ENCODE data around the gene GABRB1.
"Not testable (repeated sequence)": the region's sequence is repeated elsewhere in the genome, so short reads cannot be mapped to it uniquely, and the experiment has no call there.

Gene GABRB1

DNA sequence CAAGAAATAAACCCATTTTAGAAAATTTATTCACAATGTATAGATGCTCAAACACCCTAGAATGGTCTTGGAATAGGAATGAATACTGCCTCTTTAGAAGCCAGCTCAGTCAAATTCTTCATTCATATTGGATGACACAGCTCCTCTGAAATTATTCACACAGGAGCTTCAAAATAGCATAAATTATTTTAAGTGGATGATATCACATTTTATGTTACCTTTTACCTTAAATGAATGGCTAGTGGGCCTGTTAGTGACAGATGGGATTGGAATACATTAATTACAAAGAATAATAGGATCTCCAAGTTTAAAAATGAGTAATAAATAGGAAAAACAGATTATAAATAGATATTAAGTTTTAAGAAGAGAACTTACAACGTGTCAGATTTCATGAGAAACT lies 184.4 kb downstream of the GABRB1 start:
- no peak for DNase-seq

DNA sequence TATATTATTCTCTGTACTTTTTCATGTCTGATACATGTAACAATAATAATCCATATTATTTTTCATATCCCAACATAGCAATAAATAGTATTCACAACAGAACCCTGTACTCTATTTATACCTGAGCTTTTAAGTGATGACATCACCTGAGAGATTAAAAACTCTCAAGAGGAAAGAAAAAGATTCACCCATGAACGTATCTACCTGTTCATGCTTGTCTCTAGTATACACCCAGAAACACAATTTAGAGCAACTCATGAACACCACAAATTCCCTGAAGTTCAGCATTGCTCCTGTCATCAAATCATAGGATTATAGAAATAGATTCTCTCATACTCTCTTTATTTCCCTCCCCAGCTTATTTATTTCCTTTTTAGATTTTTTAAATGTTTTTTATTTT lies 185.9 kb downstream of the GABRB1 start:
- no peak for DNase-seq

DNA sequence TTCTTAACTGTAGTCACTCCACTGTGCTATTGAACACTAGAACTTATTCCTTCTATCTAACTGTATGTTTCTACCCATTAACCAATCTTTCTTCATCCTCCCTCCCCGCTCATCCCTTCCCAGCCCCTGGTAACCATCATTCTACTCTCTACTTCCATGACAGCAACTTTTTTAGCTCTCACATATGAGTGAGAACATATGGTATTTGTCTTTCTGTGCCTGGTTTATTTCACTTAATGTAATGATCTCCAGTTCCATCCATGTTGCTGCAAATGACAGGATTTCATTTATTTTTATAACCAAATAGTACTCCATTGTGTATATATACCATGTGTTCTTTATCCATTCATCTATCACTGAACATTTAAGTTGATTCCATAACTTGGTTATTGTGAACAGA lies 186.5 kb downstream of the GABRB1 start:
- DNase-seq = no peak

DNA sequence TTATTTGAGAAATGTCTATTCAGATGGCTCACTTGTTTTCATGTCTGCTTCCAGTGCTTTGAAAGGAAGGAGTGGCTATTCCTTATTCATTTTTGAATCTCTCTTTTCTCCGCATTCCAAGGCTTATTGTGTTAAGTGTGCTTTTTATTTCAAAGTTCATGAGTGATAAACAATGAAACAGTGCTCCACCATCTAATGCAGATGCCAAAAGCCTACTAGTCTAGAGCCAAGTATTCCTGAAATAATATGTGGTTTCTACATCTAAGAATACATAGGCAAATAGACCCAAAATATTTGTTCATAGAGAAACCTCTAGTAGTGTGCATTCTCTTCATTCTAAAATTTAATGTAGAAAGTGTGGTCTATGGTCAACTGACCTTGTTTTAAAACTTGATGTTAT lies 187.3 kb downstream of the GABRB1 start:
- no peak for DNase-seq

DNA sequence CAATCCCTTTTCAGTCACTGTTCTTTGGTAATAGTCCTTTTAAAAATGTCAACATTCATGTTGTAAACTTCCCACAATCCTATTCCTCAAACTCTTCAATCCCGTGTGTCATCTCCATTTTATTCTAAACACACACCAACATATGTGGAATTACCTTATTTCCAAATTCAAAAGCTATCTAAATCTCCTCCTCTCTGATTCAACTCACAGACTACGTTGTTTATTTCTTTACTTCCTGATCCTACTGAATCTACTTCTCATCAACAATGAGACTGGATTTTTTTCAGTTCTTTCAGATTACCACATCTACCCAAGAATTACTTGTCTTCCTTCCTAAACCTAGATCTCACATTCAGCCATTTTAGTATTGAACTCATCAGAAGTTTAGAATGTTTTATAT lies 188.2 kb downstream of the GABRB1 start:
- no peak for DNase-seq

DNA sequence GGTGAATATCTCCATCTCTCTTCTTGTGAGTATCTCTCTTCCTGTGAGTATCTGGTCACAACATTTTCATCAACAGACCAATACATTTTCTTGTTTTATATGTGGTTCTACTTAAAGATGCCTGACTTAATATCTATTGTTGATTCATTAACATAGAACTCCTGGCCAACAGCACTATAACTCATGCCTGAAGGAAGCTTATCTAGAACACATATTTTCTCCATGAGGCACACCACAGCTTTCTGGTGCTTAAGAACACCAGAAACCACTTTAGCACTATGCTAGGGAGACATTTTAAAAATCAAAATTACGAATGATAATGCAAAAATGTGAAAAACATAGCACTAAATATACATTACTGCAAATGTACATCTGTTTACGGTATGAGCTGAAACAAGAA lies 190.4 kb downstream of the GABRB1 start:
- no peak for DNase-seq

DNA sequence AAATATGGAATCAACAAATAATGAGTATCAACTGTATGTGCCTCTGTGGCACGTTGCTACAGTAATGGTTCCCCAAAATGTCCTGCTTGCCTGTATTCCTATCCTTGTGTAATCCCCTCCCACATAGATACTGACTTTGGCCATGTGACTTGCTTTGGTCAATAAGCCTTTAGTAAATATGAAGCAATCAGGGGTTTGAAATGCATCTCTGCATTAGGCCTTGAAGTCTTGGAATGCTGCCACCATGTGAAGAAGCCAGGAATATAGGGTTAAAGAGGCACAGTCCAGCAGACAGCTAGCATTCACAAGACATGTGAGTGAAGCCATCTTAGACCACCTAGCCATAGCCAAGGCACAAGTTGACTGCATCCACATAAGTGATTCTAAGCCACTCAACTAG lies 190.9 kb downstream of the GABRB1 start:
- DNase-seq = no peak

DNA sequence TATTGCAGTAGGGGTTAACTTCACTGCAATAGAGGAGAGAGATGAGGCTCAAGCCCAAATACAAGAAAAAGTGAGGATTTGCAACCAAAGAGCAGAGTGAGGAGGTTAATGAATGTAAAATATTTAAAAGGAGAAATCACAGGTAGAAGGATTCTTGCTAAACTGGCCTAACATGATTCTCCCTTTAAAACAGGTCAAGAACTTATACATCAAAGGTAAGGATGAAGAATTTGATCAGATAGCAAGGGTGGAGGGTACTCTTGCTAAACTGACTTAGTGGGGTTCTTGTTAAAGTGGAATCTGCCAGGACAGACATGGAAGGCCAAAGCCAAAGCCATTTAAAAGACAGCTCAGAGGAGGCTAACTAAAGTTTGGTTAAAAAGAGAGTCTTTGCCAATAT lies 193.0 kb downstream of the GABRB1 start:
- DNase-seq = no peak

DNA sequence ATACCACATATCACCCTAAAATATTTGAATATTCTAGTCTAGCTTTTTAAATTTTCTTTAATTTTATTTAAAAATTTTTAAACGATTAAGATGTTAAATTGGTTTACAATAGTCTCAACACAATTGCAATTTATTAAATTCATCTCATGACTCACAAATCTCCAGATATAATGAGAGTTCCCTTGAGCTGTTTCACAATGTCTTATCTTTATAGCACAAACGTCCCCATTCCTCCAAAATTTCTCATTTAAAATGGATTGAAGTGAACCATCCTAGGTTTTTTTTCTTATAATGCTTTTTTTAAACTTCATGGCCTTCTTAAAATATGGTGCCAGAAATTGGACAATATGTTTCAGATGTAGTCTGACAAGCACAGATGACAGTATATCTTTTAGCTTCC lies 204.4 kb downstream of the GABRB1 start:
- DNase-seq = no peak

DNA sequence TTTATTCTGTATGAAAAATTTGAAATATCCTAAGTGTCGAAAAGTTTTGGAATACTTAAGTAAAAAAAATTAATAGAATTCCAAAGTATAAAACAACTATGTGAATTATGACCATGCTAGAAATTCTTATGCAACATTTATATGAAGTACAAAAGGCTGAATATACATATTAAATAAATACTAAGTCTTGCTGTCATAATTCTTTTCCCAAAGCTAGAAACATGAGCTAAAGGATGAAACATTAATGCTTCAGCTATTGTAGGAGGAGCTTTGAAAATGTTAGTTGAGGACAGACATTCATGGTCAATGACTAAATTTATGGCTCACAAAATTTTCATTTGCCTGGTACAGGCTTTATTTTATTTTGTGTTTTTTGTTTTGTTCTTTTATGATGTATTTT lies 207.3 kb downstream of the GABRB1 start:
- DNase-seq = no peak

DNA sequence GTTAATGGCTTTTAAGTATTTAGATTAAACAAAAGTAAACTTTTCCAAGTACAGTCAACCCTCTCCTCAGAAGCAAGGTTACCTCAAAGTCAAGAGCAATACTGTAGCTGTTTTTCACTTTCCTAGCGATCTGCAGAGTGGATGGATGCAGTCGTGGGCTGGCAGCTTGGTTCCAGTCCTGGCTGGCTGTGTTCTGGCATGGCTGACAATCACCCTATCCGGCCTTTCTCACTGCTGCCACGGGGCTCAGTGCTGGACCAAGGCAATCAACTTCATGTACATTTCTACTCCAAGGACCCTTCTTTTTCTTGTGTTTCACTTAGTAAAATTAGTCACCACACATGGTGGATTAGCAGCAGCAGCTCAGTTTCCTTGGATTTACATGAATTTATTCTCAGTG lies 208.3 kb downstream of the GABRB1 start:
- no peak for DNase-seq

DNA sequence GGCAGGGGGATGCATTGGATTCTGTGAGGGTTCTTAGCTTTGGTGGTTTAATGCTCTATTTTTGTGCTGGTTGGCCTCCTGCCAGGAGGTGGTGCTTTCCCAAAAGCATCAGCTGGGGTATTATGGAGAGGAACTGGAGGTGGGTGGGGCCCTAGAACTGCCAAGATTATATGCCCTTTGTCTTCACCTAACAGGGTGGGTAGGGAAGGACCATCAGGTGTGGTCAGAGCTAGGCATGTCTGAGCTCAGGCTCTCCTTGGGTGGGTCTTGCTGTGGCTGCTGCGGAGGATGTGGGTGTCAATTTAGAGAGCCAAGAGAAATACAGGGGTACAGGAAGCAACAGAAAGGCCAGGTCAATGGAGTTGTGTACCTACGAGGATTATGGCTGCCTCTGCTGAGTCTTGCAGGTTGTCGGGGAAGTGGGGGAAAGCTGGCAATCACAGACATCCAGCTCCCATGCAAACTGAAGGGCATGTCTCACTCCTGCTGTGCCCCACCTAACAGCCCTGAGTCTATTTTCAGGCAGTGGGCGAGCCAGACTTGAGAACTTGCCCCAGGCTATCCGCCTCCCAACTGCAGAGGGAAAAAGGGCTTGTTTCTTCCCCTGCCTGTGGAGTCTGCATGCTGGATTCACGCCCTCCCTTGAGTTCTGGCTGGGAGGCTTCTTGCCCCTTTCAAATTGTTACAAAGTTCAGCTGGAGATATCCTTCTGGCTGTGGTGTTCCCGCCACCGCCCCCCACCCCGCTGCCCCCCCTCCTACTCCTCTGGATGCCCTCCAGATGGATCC lies 220.2 kb downstream of the GABRB1 start:
- no peak for DNase-seq

DNA sequence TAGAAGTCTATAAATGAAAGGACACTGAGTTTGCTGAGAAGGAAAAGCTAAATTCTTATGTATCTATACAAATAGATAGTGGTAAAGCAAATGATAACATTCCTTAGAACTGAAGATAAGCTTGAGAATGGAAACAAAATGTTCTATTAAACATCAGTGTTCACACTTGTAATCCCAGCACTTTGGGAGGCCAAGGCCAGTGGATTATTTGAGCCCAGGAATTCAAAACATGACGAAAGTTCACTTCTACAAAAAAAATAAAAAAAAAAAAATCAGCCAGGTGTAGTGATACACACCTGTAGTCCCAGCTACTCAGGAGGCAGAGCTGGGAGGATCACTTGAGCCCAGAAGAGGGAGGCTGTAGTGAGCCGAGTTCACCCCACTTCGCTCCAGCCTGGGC lies 232.4 kb downstream of the GABRB1 start:
- no peak for DNase-seq

DNA sequence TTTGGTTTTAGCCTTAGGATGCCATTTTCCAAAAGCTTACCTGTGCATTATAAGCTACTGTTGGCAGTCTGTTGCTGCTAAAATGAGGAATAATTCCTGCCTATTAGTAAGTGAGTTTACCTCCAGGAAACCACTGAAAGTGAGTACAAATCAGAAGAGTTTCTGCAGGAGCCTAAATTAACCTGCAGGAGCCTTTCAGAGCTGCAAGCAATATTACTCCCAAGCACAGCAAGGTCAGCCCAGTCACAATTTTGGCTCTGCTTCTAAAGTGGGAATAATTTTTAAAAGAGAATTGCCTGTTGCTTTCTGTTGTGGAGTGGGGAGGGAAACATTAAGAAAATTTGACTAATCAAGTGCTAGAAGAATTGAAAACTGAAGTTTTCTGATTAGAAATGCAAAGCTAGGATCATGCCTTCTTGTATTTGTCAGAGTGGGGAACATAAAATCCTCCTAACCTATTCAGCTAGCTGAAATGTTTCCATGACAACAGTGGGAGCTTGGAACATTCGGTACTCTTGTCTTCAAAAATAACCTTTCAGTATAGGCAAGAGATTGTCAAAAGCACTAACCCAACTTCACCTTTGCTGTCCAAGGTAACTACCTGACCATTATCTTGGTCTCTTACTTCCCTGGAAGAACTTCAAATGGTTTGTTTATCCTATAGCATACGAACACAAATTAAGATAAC lies 239.0 kb downstream of the GABRB1 start:
- no peak for DNase-seq

DNA sequence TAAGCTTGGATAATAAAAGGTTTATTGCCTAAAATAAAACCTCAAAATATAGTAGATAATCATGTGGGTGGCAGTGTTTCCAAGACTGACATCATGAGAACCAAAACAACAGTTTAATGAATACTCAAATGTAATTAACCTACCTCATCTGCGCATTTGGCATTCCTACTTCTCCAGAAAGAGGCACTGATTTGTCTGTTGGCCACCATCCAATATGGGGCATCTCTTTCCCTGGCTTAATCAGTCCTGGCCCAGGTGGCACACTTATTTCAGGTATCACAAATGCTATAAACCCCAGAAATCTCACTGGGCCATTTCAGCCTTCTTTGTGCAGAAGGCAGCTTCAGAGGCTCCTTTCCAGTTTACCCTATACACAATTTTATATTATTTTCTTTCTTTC lies 239.9 kb downstream of the GABRB1 start:
- DNase-seq = no peak

DNA sequence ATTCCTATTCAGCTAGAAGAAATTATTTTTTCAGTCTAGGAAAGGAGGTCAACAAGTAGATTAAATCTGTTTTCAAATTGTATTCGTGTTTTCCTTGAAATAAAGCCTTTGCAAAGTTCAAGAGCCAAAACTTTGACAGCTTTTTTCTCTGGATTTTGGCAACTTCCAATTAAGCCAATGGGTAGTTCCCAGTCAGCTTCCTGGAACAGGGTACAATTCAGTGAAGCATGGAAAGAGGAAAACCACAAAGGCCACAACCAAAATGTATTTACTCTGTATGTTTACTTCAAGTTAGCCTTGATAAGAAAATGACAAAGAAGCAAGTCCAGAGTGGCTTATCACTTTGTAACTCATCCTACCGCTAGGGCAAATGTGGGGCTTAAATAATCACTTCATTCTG lies 243.5 kb downstream of the GABRB1 start:
- no peak for DNase-seq

DNA sequence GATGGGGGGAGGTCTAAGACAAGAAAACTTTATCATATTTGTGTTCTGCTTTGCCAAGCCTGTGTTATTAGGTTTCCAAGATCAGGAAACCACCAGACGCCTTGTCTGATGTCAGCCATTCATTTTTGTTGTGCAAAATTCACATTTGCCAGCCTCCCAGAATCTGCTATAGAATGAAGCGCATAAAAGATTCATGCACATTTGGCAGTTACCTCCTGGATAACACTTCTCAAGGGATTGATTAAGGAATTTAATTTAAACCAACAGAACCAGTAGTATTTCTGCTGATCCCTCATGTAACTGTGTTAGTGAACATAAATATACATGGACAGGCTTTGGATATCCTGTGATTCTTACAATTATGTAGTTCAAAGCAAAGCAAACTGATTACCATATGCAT lies 244.2 kb downstream of the GABRB1 start:
- no peak for DNase-seq

DNA sequence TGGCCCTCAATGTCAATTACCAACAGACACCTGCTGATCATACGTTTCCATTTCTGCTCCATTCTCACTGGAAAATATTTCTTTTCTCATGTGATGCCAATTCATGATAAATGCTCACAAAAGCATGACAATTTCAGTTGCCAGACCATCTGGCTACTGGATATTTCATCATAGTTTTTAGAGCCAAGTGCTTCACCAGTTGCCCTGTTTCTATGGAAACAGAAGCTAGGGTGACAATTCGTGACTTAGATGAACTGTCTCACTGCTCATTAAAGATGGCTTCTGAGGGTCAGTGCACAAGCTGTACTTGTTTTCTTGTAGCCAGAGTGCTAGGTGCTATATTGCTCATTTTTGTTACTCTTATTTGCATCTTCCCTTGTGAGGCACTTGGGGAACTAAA lies 247.3 kb downstream of the GABRB1 start:
- no peak for DNase-seq

DNA sequence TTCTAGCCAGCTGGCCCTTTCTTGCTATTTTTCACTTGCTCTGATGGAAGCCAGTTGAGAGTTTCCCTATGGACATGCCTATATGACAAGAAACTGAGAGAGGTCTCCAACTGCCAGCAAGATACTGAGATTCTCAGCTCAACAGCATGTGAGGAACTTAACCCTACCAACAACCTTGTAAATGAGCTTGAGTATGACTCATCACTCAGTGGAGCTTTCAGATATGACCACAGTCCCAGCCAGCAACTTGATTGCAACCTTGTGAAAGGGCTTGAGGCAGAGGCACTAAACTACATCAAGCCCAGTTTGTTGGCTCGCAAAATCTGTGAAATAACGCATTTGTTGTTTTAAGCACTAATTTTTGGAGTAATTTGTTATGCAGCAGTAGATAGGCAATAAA lies 256.4 kb downstream of the GABRB1 start:
- DNase-seq = no peak

DNA sequence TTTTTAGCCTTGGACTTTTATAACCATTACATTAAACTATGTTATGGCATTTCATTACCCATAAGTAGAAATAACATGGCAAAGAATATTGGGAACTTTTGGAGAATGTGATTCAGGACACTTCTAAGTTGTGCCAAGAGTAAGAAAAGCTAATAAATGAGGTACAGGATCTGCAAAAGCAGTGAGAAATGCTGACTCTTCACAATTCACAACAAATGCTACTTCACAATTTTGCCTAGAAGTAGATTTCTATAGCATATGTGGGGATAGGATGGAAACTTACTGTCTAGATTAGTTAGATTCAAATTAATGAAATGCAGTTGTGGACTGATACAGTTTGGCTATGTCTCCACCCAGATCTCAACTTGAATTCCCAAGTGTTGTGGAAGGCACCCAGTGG lies 258.4 kb downstream of the GABRB1 start:
- DNase-seq = no peak

DNA sequence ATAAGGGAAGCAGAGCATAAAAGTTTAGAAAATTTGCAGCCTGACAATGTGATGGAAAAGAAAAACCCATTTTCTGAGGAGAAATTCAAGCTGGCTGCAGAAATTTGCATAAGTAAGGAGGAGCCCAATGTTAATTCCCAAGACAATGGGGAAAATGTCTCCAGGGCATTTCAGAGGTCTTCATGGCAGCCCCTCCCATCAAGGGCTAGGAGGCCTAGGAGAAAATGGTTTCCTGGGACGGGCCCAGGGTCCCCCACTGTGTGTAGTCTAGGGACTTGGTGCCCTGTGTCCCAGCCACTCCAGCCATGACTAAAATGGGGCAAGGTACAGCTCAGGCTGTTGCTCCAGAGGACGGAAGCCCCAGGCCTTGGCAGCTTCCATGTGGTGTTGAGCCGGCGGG lies 259.5 kb downstream of the GABRB1 start:
- DNase-seq = not testable (repeated sequence)

DNA sequence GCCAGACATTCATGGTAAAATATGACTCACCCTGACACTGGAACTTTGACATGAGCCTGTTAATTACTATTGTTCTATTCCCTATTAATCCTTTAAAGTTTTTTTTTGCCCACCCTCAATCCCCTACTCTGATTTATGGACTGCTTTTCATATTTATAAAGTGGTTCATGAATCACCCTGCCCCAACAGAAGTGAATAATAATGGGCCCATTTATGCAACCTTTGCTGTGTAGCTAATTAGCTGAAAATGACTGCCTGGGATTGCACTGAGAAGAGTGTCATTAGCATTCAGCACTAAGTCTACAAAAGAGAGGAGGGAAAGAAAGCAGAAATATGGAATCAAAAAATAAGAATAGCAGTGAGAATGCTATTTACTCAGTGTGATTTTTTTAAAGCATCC lies 277.8 kb downstream of the GABRB1 start:
- DNase-seq = no peak

DNA sequence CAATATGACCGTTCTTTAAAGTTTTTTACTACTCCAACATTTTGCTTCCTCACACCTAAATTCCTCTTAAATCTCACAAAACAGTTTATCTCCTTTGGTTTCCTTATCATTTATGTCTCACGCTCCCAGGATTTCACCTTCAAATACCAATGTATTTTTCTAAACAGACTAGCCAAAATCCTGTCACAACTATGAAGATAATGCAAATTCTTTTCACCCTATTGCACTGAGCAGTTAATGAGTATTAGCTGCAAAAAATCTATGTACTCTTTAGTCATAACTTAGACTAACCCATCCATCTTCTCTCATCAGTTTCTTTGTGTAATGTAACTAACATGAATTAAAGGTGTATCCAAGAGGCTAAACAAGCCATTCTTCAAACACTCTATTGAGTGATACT lies 280.8 kb downstream of the GABRB1 start:
- no peak for DNase-seq

DNA sequence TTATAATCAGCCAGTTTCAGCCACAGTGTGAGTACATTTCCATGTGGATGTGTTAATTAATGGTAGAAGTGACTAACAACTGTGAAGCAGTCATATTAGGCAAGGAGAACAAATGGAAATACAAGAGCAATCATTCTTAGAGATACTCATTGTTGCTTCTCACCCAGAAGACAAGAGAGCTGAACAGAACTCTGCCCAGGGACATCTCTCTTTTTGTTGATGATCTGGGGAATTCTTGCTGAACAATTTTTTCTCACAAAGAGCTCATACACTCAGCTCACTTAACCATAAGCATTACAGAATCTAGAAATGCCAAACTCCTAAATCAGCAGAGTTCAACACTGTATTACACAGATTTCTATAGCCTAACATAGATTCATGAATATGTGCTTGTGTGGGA lies 282.0 kb downstream of the GABRB1 start:
- no peak for DNase-seq

DNA sequence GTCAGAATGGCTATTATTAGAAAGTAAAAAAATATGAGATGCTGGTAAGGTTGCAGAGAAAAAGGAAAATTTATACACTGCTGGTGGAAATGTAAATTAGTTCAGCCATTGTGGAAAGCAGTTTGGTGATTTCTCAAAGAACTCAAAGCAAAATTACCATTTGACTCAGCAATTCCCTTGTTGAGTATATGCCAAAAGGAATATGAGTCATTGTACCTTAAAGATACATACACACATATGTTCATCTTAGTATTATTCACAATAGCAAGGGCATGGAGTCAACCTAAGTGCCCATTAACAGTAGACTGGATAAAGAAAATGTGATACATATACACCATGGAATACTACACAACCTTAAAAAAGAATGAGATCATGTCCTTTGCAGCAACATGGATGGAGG lies 284.0 kb downstream of the GABRB1 start:
- no peak for DNase-seq

Data from NCI-H2029 (cell line).